ENCODE results near the gene FBN1.

FBN1 gene

GRCh38 chr15:48397841-48398240 lies 247.7 kb downstream of the FBN1 start:
- no peak for TF ChIP-seq NFIC (IDR thresholded peaks at IDR 0.05)
- TF ChIP-seq REST (IDR thresholded peaks at IDR 0.05; ENCODE audit: low read depth) = no peak
- TF ChIP-seq CREB1 (IDR thresholded peaks at IDR 0.05; ENCODE audit: low read depth) = no peak
- TF ChIP-seq EP300 (IDR thresholded peaks at IDR 0.05; ENCODE audit: borderline replicate concordance) = no peak
- TF ChIP-seq TAF1 (IDR thresholded peaks at IDR 0.05; ENCODE audit: low read depth) = no peak
- no peak for TF ChIP-seq ZBTB7A (IDR thresholded peaks at IDR 0.05; ENCODE audit: low read depth)
- TF ChIP-seq EGR1 (IDR thresholded peaks at IDR 0.05) = no peak
- no peak for TF ChIP-seq RAD21 (IDR thresholded peaks at IDR 0.05; ENCODE audit: low read depth)
- no peak for TF ChIP-seq MAX (IDR thresholded peaks at IDR 0.05)
- no peak for TF ChIP-seq CEBPB (IDR thresholded peaks at IDR 0.05)
- no peak for TF ChIP-seq USF1 (IDR thresholded peaks at IDR 0.05)
- TF ChIP-seq YY1 (IDR thresholded peaks at IDR 0.05; ENCODE audit: low read depth) = no peak
- no peak for TF ChIP-seq TEAD4 (IDR thresholded peaks at IDR 0.05)
- TF ChIP-seq FOXM1 (IDR thresholded peaks at IDR 0.05; ENCODE audit: borderline replicate concordance, low read depth) = no peak
- TF ChIP-seq TCF12 (IDR thresholded peaks at IDR 0.05; ENCODE audit: low read depth) = no peak

- TF ChIP-seq FOXM1 (IDR thresholded peaks at IDR 0.05; ENCODE audit: borderline replicate concordance, low read depth) = no peak
- no peak for TF ChIP-seq RAD21 (IDR thresholded peaks at IDR 0.05; ENCODE audit: low read depth)
- no peak for TF ChIP-seq YY1 (IDR thresholded peaks at IDR 0.05; ENCODE audit: low read depth)
- TF ChIP-seq CREB1 (IDR thresholded peaks at IDR 0.05; ENCODE audit: low read depth) = no peak
- TF ChIP-seq REST (IDR thresholded peaks at IDR 0.05; ENCODE audit: low read depth) = no peak
- TF ChIP-seq USF1 (IDR thresholded peaks at IDR 0.05) = no peak
- no peak for TF ChIP-seq ZBTB7A (IDR thresholded peaks at IDR 0.05; ENCODE audit: low read depth)
- TF ChIP-seq EGR1 (IDR thresholded peaks at IDR 0.05) = no peak
- TF ChIP-seq TEAD4 (IDR thresholded peaks at IDR 0.05) = no peak
- TF ChIP-seq NFIC (IDR thresholded peaks at IDR 0.05) = no peak
- TF ChIP-seq CEBPB (IDR thresholded peaks at IDR 0.05) = no peak
- no peak for TF ChIP-seq EP300 (IDR thresholded peaks at IDR 0.05; ENCODE audit: borderline replicate concordance)
- no peak for TF ChIP-seq MAX (IDR thresholded peaks at IDR 0.05)
- TF ChIP-seq TCF12 (IDR thresholded peaks at IDR 0.05; ENCODE audit: low read depth) = no peak
- TF ChIP-seq TAF1 (IDR thresholded peaks at IDR 0.05; ENCODE audit: low read depth) = no peak
Observed at GRCh38 chr15:48396020-48396419, 249.5 kb downstream of the FBN1 start.

- TF ChIP-seq TCF12 (IDR thresholded peaks at IDR 0.05; ENCODE audit: low read depth) (no peak), ZBTB7A (IDR thresholded peaks at IDR 0.05; ENCODE audit: low read depth) (no peak), YY1 (IDR thresholded peaks at IDR 0.05; ENCODE audit: low read depth) (no peak), EP300 (IDR thresholded peaks at IDR 0.05; ENCODE audit: borderline replicate concordance) (no peak), RAD21 (IDR thresholded peaks at IDR 0.05; ENCODE audit: low read depth) (no peak), NFIC (IDR thresholded peaks at IDR 0.05) (no peak), EGR1 (IDR thresholded peaks at IDR 0.05) (no peak), MAX (IDR thresholded peaks at IDR 0.05) (no peak), FOXM1 (IDR thresholded peaks at IDR 0.05; ENCODE audit: borderline replicate concordance, low read depth) (no peak), CEBPB (IDR thresholded peaks at IDR 0.05) (no peak), TAF1 (IDR thresholded peaks at IDR 0.05; ENCODE audit: low read depth) (no peak)
Observed at GRCh38 chr15:48395521-48396011, 249.9 kb downstream of the FBN1 start.

- TF ChIP-seq ZBTB7A (IDR thresholded peaks at IDR 0.05; ENCODE audit: low read depth) (no peak), MAX (IDR thresholded peaks at IDR 0.05) (no peak), TEAD4 (IDR thresholded peaks at IDR 0.05) (no peak), YY1 (IDR thresholded peaks at IDR 0.05; ENCODE audit: low read depth) (no peak), EGR1 (IDR thresholded peaks at IDR 0.05) (no peak), EP300 (IDR thresholded peaks at IDR 0.05; ENCODE audit: borderline replicate concordance) (no peak), CREB1 (IDR thresholded peaks at IDR 0.05; ENCODE audit: low read depth) (no peak), REST (IDR thresholded peaks at IDR 0.05; ENCODE audit: low read depth) (no peak), FOXM1 (IDR thresholded peaks at IDR 0.05; ENCODE audit: borderline replicate concordance, low read depth) (no peak), RAD21 (IDR thresholded peaks at IDR 0.05; ENCODE audit: low read depth) (no peak), TAF1 (IDR thresholded peaks at IDR 0.05; ENCODE audit: low read depth) (no peak), CEBPB (IDR thresholded peaks at IDR 0.05) (no peak), NFIC (IDR thresholded peaks at IDR 0.05) (no peak), TCF12 (IDR thresholded peaks at IDR 0.05; ENCODE audit: low read depth) (no peak), USF1 (IDR thresholded peaks at IDR 0.05) (no peak)
Observed at GRCh38 chr15:48394970-48395369, 250.5 kb downstream of the FBN1 start.
